Measurements from ENCODE around the gene SORBS1.

SORBS1 gene

DNA sequence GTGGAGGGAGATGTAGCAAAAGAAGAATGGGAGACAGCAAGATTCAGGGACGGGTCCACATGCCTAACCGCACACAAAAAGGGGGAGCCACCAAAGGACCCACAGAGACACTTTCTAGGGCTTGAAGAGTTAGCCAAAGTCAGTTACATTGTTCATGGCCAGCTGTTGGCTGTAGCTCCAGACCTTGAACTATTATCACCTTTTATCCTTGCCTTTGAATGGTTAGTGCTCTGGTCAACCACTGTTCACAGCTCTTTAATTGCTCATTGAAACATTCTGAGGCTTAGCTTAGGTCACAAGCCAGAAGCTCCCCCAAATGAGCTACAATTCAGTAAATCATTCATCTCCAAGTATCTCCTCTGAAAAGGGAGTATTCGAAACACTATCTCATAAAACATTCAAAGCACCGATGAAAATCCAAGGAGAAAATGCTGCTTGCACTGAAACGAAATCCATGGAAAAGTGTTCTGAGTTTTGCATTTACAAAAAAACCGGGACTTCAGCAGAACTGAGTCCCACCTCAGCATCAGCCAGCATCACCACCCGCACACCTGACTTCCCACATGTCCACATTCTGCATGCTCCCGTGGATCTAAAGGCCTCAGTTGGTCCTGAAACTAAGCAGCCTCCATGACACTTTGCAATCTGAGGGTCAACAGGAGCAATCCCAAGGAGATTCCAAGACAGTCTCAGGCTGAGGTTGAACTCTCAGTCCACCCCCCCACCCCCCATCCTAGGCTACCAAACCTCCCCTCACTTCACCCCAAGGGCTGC lies 4.0 kb downstream of the SORBS1 start:
- ATAC-seq: no peak
- no peak for TF ChIP-seq ESRRG (CRISPR knock-in tag; IDR thresholded peaks at IDR 0.05)
- TF ChIP-seq ZNF565 (CRISPR knock-in tag; conservative IDR thresholded peaks at IDR 0.05; ENCODE audit: low read depth): no peak
- TF ChIP-seq BACH2 (CRISPR knock-in tag; IDR thresholded peaks at IDR 0.05; ENCODE audit: borderline replicate concordance): no peak
- no peak for TF ChIP-seq SNAI2 (CRISPR knock-in tag; IDR thresholded peaks at IDR 0.05)
- TF ChIP-seq PPARA (CRISPR knock-in tag; IDR thresholded peaks at IDR 0.05; ENCODE audit: borderline replicate concordance): no peak
- TF ChIP-seq TOX (CRISPR knock-in tag; IDR thresholded peaks at IDR 0.05; ENCODE audit: borderline replicate concordance): no peak
- TF ChIP-seq GLIS3 (CRISPR knock-in tag; IDR thresholded peaks at IDR 0.05): no peak
- TF ChIP-seq ZFP30 (CRISPR knock-in tag; IDR thresholded peaks at IDR 0.05): no peak
- TF ChIP-seq, protein P1, sequence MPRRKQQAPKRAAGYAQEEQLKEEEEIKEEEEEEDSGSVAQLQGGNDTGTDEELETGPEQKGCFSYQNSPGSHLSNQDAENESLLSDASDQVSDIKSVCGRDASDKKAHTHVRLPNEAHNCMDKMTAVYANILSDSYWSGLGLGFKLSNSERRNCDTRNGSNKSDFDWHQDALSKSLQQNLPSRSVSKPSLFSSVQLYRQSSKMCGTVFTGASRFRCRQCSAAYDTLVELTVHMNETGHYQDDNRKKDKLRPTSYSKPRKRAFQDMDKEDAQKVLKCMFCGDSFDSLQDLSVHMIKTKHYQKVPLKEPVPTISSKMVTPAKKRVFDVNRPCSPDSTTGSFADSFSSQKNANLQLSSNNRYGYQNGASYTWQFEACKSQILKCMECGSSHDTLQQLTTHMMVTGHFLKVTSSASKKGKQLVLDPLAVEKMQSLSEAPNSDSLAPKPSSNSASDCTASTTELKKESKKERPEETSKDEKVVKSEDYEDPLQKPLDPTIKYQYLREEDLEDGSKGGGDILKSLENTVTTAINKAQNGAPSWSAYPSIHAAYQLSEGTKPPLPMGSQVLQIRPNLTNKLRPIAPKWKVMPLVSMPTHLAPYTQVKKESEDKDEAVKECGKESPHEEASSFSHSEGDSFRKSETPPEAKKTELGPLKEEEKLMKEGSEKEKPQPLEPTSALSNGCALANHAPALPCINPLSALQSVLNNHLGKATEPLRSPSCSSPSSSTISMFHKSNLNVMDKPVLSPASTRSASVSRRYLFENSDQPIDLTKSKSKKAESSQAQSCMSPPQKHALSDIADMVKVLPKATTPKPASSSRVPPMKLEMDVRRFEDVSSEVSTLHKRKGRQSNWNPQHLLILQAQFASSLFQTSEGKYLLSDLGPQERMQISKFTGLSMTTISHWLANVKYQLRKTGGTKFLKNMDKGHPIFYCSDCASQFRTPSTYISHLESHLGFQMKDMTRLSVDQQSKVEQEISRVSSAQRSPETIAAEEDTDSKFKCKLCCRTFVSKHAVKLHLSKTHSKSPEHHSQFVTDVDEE (CRISPR knock-in tag; IDR thresholded peaks at IDR 0.05): no peak
- TF ChIP-seq ZC3H10 (CRISPR knock-in tag; IDR thresholded peaks at IDR 0.05): no peak
- no peak for TF ChIP-seq ZNF70 (CRISPR knock-in tag; IDR thresholded peaks at IDR 0.05)
- TF ChIP-seq ZNF8 (CRISPR knock-in tag; IDR thresholded peaks at IDR 0.05): no peak
- TF ChIP-seq TCF4 (CRISPR knock-in tag; IDR thresholded peaks at IDR 0.05; ENCODE audit: borderline replicate concordance): no peak
- TF ChIP-seq ISL1 (CRISPR knock-in tag; IDR thresholded peaks at IDR 0.05): no peak
- TF ChIP-seq ZFP3 (CRISPR knock-in tag; IDR thresholded peaks at IDR 0.05): no peak
- TF ChIP-seq, protein P2, sequence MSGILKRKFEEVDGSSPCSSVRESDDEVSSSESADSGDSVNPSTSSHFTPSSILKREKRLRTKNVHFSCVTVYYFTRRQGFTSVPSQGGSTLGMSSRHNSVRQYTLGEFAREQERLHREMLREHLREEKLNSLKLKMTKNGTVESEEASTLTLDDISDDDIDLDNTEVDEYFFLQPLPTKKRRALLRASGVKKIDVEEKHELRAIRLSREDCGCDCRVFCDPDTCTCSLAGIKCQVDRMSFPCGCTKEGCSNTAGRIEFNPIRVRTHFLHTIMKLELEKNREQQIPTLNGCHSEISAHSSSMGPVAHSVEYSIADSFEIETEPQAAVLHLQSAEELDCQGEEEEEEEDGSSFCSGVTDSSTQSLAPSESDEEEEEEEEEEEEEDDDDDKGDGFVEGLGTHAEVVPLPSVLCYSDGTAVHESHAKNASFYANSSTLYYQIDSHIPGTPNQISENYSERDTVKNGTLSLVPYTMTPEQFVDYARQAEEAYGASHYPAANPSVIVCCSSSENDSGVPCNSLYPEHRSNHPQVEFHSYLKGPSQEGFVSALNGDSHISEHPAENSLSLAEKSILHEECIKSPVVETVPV (CRISPR knock-in tag; IDR thresholded peaks at IDR 0.05): no peak
- TF ChIP-seq OSR1 (CRISPR knock-in tag; IDR thresholded peaks at IDR 0.05): no peak
- TF ChIP-seq, protein P3, sequence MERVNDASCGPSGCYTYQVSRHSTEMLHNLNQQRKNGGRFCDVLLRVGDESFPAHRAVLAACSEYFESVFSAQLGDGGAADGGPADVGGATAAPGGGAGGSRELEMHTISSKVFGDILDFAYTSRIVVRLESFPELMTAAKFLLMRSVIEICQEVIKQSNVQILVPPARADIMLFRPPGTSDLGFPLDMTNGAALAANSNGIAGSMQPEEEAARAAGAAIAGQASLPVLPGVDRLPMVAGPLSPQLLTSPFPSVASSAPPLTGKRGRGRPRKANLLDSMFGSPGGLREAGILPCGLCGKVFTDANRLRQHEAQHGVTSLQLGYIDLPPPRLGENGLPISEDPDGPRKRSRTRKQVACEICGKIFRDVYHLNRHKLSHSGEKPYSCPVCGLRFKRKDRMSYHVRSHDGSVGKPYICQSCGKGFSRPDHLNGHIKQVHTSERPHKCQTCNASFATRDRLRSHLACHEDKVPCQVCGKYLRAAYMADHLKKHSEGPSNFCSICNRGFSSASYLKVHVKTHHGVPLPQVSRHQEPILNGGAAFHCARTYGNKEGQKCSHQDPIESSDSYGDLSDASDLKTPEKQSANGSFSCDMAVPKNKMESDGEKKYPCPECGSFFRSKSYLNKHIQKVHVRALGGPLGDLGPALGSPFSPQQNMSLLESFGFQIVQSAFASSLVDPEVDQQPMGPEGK (CRISPR knock-in tag; IDR thresholded peaks at IDR 0.05; ENCODE audit: borderline replicate concordance): no peak
- no peak for TF ChIP-seq CSDC2 (CRISPR knock-in tag; IDR thresholded peaks at IDR 0.05)
- TF ChIP-seq, protein P4, sequence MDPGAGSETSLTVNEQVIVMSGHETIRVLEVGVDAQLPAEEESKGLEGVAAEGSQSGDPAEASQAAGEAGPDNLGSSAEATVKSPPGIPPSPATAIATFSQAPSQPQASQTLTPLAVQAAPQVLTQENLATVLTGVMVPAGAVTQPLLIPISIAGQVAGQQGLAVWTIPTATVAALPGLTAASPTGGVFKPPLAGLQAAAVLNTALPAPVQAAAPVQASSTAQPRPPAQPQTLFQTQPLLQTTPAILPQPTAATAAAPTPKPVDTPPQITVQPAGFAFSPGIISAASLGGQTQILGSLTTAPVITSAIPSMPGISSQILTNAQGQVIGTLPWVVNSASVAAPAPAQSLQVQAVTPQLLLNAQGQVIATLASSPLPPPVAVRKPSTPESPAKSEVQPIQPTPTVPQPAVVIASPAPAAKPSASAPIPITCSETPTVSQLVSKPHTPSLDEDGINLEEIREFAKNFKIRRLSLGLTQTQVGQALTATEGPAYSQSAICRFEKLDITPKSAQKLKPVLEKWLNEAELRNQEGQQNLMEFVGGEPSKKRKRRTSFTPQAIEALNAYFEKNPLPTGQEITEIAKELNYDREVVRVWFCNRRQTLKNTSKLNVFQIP (CRISPR knock-in tag; IDR thresholded peaks at IDR 0.05; ENCODE audit: borderline replicate concordance, low read depth): no peak

DNA sequence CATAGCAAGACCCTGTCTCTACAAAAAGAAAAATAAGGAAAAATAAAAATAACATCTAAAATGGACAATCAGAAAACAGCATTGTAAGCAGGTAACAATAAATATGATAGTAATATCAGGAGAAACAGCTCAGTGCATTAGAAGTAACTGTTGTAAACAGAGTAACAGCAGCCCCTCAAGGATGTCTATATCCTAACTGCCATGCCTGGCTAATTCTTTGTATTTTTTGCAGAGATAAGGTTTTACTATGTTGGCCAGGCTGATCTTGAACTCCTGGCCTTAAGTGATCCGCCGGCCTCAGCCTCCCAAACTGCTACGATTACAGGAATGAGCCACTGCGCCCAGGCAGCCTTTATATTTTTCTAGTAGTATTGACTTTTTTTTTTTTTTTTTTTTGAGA lies 7.5 kb downstream of the SORBS1 start:
- ATAC-seq: no peak

More for the DNA sequence above, 7.5 kb downstream of the SORBS1 start:
- no peak for TF ChIP-seq ZFP3 (CRISPR knock-in tag; IDR thresholded peaks at IDR 0.05)
- TF ChIP-seq ESRRG (CRISPR knock-in tag; IDR thresholded peaks at IDR 0.05): no peak
- TF ChIP-seq, protein P2 (CRISPR knock-in tag; IDR thresholded peaks at IDR 0.05): no peak
- no peak for TF ChIP-seq CSDC2 (CRISPR knock-in tag; IDR thresholded peaks at IDR 0.05)
- no peak for TF ChIP-seq SNAI2 (CRISPR knock-in tag; IDR thresholded peaks at IDR 0.05)
- TF ChIP-seq, protein P3 (CRISPR knock-in tag; IDR thresholded peaks at IDR 0.05; ENCODE audit: borderline replicate concordance): no peak
- TF ChIP-seq, protein P1 (CRISPR knock-in tag; IDR thresholded peaks at IDR 0.05): no peak
- TF ChIP-seq ZFP30 (CRISPR knock-in tag; IDR thresholded peaks at IDR 0.05): no peak
- TF ChIP-seq ZNF565 (CRISPR knock-in tag; conservative IDR thresholded peaks at IDR 0.05; ENCODE audit: low read depth): no peak
- TF ChIP-seq GLIS3 (CRISPR knock-in tag; IDR thresholded peaks at IDR 0.05): no peak
- TF ChIP-seq OSR1 (CRISPR knock-in tag; IDR thresholded peaks at IDR 0.05): no peak
- TF ChIP-seq, protein P4 (CRISPR knock-in tag; IDR thresholded peaks at IDR 0.05; ENCODE audit: borderline replicate concordance, low read depth): no peak

All from SK-N-SH treated with all-trans-retinoic acid at 6 μM for 48 hours (cell line).